ENCODE measurements around the gene ABCA4.

Gene ABCA4

DNA sequence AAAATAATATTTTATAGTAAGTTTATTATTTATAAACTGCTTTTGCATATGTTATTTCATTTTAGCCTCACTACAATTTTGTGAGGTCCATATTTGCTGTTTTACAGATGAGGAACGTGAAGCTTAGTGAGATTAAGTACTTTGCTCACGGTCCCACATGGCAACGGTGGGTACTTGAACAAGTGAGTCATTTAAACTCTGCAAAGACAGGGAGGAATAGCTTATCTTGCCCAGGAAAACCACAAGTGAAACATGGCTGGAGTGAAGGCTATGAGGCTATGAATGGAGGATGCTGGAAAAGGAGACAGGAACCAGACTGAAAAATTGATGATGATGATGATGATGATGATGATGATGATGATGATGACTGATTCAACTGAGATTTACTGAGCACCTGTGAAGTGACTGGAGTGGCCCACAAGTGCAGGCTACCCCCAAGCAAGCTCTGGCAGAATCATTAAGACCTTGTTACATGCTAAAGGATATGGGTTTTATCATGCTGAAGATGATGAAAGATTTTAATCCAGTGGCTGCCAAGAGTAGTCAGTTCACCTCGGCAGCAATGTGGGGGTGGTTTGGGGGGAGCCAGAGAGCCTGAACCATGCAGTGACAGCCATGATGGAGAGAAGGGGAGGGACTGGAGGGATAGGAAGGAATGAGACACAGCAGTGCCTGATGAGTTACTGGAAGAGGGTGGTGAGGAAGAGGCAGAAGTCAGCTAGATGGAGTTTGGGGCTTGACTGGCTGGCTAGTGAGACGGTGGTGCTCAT is 1.4 kb upstream of the ABCA4 start:
- no peak for DNase-seq

- DNase-seq = no peak
These were observed 468 bp upstream of the ABCA4 start for GRCh38 chr1:94121411-94121821.

DNA sequence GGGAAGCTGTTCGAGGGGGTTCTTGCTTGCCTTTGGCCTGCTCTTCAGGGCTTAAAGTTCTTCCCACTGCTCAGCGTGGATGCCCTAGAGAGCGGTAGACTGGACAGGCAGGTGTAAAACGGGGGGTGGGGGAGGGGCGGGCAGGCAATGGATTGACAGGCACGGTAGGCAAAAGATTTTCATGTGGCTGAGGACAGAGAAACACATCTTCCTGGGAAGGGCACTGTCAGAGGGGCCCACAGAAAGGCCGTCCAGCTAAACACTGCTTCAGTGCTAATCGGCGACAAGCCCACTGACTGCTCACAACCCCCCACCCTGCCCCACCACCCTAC is 412 bp downstream of the ABCA4 start:
- DNase-seq = no peak

DNA sequence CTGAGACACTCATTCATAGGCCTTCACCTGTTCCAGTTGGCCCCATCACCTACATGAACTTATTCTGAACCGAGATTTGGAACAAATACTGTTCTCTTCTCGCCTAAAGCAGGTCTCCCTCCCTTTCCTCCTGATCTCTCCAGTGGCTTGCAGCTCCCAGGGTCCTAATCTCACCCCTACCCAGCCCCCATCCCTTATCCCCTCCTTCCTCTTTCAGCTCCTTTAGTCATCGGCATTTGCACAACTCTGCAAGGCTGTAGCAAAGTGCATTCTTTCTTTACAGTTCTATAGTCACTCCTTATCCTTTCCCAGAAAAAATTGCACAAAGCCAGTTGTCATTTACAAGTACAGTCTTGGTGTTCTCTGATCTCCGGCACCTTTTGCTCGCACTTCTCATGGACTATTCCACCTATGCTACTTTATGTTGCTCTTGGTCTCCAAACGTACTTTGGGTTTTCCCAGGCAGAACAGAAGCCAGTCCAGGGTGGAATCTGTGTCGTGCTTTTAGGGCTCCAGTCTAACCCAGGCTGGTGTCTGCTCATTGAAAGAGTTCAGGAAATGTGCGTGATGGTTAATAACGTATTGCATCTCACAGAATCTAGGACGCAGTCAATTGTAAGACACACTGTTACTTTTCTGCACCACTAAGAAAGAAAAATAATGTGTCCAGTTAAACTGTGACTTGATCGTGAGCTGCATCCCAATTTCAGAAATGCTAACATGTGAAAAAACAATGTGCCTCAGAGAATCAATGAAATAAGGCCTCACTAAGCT is 965 bp downstream of the ABCA4 start:
- no peak for DNase-seq

DNA sequence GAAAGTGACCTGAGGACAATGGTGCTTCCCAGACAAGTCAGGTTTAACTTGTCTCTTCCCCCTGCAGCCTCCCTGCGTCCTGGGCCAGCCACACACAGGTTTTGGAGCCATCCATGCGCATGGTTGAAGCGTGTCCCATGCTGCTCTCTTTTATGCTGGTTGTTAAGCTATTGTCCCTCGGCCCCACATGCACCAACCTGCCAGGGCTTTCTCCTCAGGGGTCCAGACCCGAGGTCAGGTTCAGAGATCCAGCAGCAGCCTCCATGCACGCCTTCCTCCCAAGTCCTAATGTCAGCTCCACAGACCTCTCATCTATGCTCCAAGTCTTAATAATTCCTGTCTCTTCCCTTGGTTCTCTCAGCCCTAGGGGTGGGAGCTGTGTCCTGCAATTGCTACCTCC is 1.6 kb downstream of the ABCA4 start:
- no peak for DNase-seq

- DNase-seq = no peak
These were observed 2.5 kb downstream of the ABCA4 start for GRCh38 chr1:94118471-94118870.

GRCh38 chr1:94118013-94118412 is 2.9 kb downstream of the ABCA4 start:
- DNase-seq = no peak

GRCh38 chr1:94117259-94117851 is 3.6 kb downstream of the ABCA4 start:
- DNase-seq = no peak

- no peak for DNase-seq
These were observed 5.0 kb downstream of the ABCA4 start for GRCh38 chr1:94115900-94116436.

GRCh38 chr1:94115254-94115899 is 5.6 kb downstream of the ABCA4 start:
- DNase-seq = no peak

- no peak for DNase-seq
These were observed 7.2 kb downstream of the ABCA4 start for GRCh38 chr1:94113589-94114226.

DNA sequence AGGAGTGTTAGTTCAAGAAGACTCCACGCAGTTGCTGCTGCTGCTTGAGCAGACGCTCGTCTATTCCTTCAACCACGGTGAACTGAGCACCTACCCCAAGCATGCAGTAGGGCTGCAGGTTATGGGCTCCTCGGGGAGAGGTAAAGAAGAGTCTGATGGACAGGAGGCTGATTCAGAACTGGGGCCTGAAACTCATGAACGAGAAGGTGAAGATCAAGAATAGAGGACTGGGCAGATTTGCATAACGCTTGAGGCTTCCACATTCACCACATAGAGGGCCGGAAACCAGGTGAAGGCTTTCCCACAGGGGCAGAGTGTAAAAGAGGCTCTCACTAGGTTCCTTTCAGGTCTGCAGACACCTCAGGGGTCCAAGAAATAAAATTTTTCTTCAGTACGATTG is 9.1 kb downstream of the ABCA4 start:
- no peak for DNase-seq

DNA sequence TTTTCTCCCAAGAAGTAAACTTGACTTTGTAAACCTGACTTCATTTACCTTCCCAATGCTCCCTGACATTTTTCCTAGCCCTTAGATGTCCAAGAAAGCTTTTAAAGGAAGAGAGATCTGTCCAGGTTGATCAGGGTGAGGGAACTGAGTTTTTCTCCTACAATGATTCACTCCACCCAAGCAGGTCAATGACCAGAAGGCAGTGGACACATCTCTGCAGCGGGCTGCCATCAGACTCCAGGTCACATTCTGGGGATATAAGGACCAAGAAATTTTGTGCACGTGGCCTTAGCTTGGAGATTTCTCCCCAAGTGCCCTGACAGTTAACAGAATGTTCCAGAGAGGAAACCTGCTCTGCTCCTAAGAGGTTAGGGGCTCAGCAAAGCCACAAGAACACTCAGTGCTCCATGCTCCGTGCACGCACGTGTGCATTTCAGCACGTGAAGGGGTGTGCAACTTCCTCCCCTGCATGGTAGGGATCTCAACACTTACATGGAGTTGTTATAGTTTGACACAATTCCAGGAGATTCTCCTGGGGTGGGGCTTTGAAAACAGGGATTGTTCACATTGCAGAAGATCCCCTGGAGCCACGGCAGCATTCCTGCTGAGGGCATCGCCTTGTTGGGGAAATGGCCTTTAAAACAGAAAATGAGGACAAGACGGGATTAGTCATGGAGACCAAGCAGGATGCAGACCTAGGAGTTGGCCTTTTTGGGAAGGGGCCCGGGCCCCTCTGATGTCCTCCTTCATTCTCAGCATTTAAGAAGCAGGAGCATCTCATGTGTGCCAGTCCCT is 9.8 kb downstream of the ABCA4 start:
- no peak for DNase-seq

GRCh38 chr1:94110021-94110761 is 10.8 kb downstream of the ABCA4 start:
- no peak for DNase-seq

- no peak for DNase-seq
These were observed 11.5 kb downstream of the ABCA4 start for GRCh38 chr1:94109478-94109877.

GRCh38 chr1:94107141-94107540 is 13.8 kb downstream of the ABCA4 start:
- no peak for DNase-seq

DNA sequence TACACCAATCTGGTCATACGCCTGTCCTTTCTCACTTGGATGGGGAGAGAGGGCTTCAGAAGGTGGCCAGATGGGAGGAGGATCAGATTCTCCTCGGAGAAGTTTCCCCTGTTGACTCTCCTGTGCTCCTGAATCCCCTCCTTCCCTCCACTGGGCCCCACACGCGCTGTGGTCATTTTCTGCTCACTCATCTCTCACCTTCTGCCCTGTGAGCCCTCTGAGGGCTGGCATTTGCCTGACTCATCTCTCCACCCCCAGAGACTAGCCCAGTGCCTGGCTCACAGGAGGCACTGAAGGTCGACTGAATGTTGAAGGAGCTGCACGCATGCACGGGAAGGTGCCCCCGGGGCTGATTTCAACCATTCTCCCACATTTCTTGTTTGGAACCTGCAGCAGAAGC is 14.2 kb downstream of the ABCA4 start:
- DNase-seq = no peak

- peak; percentile 31 for DNase-seq
These were observed 14.9 kb downstream of the ABCA4 start for GRCh38 chr1:94105957-94106529.

DNA sequence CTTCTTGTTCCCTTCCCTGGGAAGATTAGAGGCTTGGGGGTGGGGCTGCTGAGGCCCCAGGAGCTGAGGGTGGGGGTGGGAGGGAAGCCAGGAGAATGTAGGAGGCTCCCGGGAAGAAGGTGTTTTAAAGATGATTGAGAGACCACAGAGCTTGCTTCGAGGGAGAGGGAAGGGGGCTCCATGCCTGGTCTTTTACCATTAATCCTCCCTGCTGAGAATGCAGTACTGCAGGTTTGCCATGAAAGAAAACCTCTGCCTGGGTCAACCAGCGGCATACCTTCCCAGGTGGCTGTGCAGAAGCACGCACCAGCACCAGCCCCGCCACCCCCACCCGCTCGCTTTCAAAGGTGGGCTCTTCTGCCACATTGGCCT is 15.4 kb downstream of the ABCA4 start:
- DNase-seq = no peak

- no peak for DNase-seq
These were observed 16.0 kb downstream of the ABCA4 start for GRCh38 chr1:94104776-94105580.

Data from activated CD4-positive, alpha-beta T cell treated with anti-CD3 and anti-CD28 coated beads, Interleukin-2, amount 50 U/mL, for 16 hours (primary cell).